Adrenal gland (tissue), 5 donors: Measurements from ENCODE around the gene USP8.

Source experiments
- POLR2A ChIP-seq, 2 donors: fragments of 450-650 bp; IDR thresholded peaks; one replicate each; pipeline ENCODE4 v1.6.1; 2017; ENCODE audit warnings: antibody characterized with exemption in 2 of 2, mild to moderate bottlenecking in 2 of 2, moderate library complexity in 1 of 2
- TF ChIP-seq, protein P1 (sequence below), 6 experiments: fragments of 450-650 bp in 4 of 6; fragments of 200-600 bp in 2 of 6; sonication (generic) in 1 of 6; IDR thresholded peaks; 1 replicate in 5 of 6; 2 replicates in 1 of 6; pipeline versions ENCODE4 v1.5.1 to v1.8.0; 2016 to 2021; ENCODE audit warnings: antibody characterized with exemption in 6 of 6, mild to moderate bottlenecking in 2 of 6, moderate library complexity in 1 of 6
- donor health status: DM: no; HTN: no; CAD: no.

DNA sequence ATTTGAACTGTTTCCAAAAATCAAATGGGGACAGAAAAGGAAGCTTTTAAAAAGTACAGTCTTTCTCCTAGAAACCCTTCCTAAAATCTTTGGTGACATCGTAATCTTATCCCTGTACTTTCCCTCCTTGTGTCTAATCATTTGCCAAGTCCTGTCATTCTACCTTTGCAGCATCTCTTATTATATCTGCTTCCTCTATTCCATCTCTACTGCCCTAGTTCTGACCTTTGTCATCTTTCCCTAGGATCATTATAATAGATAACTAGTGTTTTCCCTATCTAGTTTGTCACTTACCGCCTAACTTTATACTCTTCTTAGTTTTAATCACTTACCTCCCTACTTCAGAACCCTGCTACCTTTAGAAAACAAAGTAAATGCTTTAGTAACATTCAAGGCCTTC lies 11.6 kb downstream of the USP8 start:
- TF ChIP-seq, protein P1, sequence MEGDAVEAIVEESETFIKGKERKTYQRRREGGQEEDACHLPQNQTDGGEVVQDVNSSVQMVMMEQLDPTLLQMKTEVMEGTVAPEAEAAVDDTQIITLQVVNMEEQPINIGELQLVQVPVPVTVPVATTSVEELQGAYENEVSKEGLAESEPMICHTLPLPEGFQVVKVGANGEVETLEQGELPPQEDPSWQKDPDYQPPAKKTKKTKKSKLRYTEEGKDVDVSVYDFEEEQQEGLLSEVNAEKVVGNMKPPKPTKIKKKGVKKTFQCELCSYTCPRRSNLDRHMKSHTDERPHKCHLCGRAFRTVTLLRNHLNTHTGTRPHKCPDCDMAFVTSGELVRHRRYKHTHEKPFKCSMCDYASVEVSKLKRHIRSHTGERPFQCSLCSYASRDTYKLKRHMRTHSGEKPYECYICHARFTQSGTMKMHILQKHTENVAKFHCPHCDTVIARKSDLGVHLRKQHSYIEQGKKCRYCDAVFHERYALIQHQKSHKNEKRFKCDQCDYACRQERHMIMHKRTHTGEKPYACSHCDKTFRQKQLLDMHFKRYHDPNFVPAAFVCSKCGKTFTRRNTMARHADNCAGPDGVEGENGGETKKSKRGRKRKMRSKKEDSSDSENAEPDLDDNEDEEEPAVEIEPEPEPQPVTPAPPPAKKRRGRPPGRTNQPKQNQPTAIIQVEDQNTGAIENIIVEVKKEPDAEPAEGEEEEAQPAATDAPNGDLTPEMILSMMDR (IDR thresholded peaks at IDR 0.05): no peak
- no peak for TF ChIP-seq POLR2A (IDR thresholded peaks at IDR 0.05)
